ENCODE measurements around the gene PSMD12. TPM values are rescaled to one million over a fixed set of nuclear protein-coding genes. Genes with fewer than 3 reads are reported as not detected.
"Not testable (repeated sequence)": the region's sequence is repeated elsewhere in the genome, so short reads cannot be mapped to it uniquely, and the experiment has no call there.

PSMD12 gene
- total and polyA plus RNA-seq, 9 of the 15 experiments (the other 6 are each of a cell fraction or from before 2014, with no cell fraction given), result 36.6 to 150 (median 65.5) TPM

- TF ChIP-seq ATF1 (CRISPR knock-in tag; IDR thresholded peaks at IDR 0.05) (no peak), ATF1 (tag; IDR thresholded peaks at IDR 0.05) (no peak), ZNF280B (CRISPR knock-in tag; IDR thresholded peaks at IDR 0.05) (no peak), KDM1A (IDR thresholded peaks at IDR 0.05) (no peak), POLR2A (conservative IDR thresholded peaks at IDR 0.05) (no peak), ASH1L (IDR thresholded peaks at IDR 0.05; ENCODE audit: borderline replicate concordance, low read depth, partially characterized antibody) (no peak), ZNF764 (CRISPR knock-in tag; IDR thresholded peaks at IDR 0.05; ENCODE audit: low read depth) (no peak), VEZF1 (CRISPR knock-in tag; IDR thresholded peaks at IDR 0.05) (no peak)
Measured at GRCh38 chr17:67388986-67389385, 22.6 kb upstream of the PSMD12 start (continued).

- H3K9me3 ChIP-seq (replicated peaks; ENCODE audit: control insufficient read depth, insufficient read depth, low read depth, low read length); H2AFZ ChIP-seq (ENCODE audit: low read depth, low read length); H3K79me2 ChIP-seq (ENCODE audit: control insufficient read depth, insufficient read depth, low read length); H3K27ac ChIP-seq (ENCODE audit: extremely low read depth, low read depth, low read length); ATAC-seq; H3K4me1 ChIP-seq (replicated peaks in 1 of 2; ENCODE audit: control insufficient read depth in 2 of 2, insufficient read depth in 2 of 2, low read length in 2 of 2); intact Hi-C loops (cut with micrococcal nuclease); H3K9ac ChIP-seq (ENCODE audit: insufficient read depth in 1 of 2, low read depth in 2 of 2, low read length in 2 of 2); H3K9me1 ChIP-seq (ENCODE audit: control insufficient read depth, insufficient read depth, low read length); DNase-seq (ENCODE audit: extremely low read depth in 1 of 4, low spot score in 3 of 4); H3K36me3 ChIP-seq (ENCODE audit: control insufficient read depth, insufficient read depth, low read length); H3K4me3 ChIP-seq; H4K20me1 ChIP-seq (replicated peaks; ENCODE audit: control insufficient read depth, insufficient read depth, low read length); BruUV-seq (replicated peaks); FAIRE-seq; H3K4me2 ChIP-seq (ENCODE audit: insufficient read depth, low read length): not testable (repeated sequence)
- CTCF ChIA-PET (ENCODE audit: low intra/inter-chr PET ratio), result interaction anchor here (0.6 kb wide), 1 partner anchor 67 kb away, joined by 4 read pairs; no protein-coding TSS in a partner anchor
- POLR2A ChIA-PET, result interaction anchor here (0.9 kb wide), 1 partner anchor 499 kb away, joined by 3 read pairs; no protein-coding TSS in a partner anchor
- peaks cover 17 to 21% of the 10 kb centered on the region in 2 experiments; a peak in 4 of 5 replicates for H3K27me3 ChIP-seq (ENCODE audit: control insufficient read depth in 2 of 2, insufficient read depth in 2 of 2, low read length in 2 of 2)
- 19% methylated on average over 10 of the region's 10 CpGs for whole genome bisulfite sequencing (ENCODE audit: insufficient coverage, low coverage, missing lambda C conversion rate)
- in situ Hi-C loops (cut with MboI), result loop anchor here (25.0 kb wide), 1 partner anchor 299 kb away; no protein-coding TSS in a partner anchor
Measured at GRCh38 chr17:67388536-67388935, 22.2 kb upstream of the PSMD12 start.

Measured in K562 (cell line).